Neural cell (in vitro differentiated cells): ENCODE measurements around the gene PIAS4. TPM values are rescaled to one million over a fixed set of nuclear protein-coding genes. Genes with fewer than 3 reads are reported as not detected.

Experiments
- H2AFZ ChIP-seq: fragments of 200-600, 300-800 bp; sonication (generic), shearing (Covaris generic); 2 replicates; pipeline ENCODE4 v1.6.0; 2014; ENCODE audit warnings: low read depth, mild to moderate bottlenecking, antibody characterized with exemption, low read length, moderate library complexity
- H3F3A ChIP-seq: fragments of 200-600 bp; shearing (Covaris generic); 2 replicates; pipeline ENCODE4 v1.6.1; 2016; ENCODE audit warnings: mild to moderate bottlenecking, moderate library complexity, mixed read lengths, antibody characterized with exemption, low read length; ENCODE audit not compliant: insufficient read depth, poor library complexity, severe bottlenecking
- H3K27ac ChIP-seq: fragments of 200-600, 300-800 bp; sonication (generic), shearing (Covaris generic); 2 replicates; pipeline ENCODE4 v1.5.1; 2014; ENCODE audit warnings: mild to moderate bottlenecking, low read length, moderate library complexity
- H3K27me3 ChIP-seq: fragments of 300-800, 200-600 bp; sonication (generic), shearing (Covaris generic); 2 replicates; pipeline ENCODE4 v1.6.0; 2014; ENCODE audit warnings: mild to moderate bottlenecking, low read depth, low read length, moderate library complexity; ENCODE audit not compliant: insufficient read depth
- H3K36me3 ChIP-seq: fragments of 300-800, 200-600 bp; sonication (generic), shearing (Covaris generic); 2 replicates; pipeline ENCODE4 v1.5.1; 2014; ENCODE audit warnings: mild to moderate bottlenecking, antibody characterized with exemption, low read length, moderate library complexity; ENCODE audit not compliant: insufficient read depth
- H3K4me2 ChIP-seq: fragments of 300-800, 200-600 bp; sonication (generic), shearing (Covaris generic); 2 replicates; pipeline ENCODE4 v1.6.0; 2014; ENCODE audit warnings: mild to moderate bottlenecking, low read length
- H3K4me3 ChIP-seq: fragments of 300-800, 200-600 bp; sonication (generic), shearing (Covaris generic); 2 replicates; pipeline ENCODE4 v1.5.1; 2014; ENCODE audit warnings: mild to moderate bottlenecking, low read length, moderate library complexity
- H3K79me2 ChIP-seq: fragments of 200-600 bp; shearing (Covaris generic); replicated peaks from 2 replicates; pipeline ENCODE4 v1.6.0; 2014; ENCODE audit warnings: mild to moderate bottlenecking, low read length, moderate library complexity; ENCODE audit not compliant: insufficient read depth
- H3K9ac ChIP-seq: fragments of 300-800, 200-600 bp; sonication (generic), shearing (Covaris generic); 2 replicates; pipeline ENCODE4 v1.6.1; 2016; ENCODE audit warnings: mild to moderate bottlenecking, low read length, mixed read lengths
- H3K9me2 ChIP-seq: fragments of 200-600 bp; shearing (Covaris generic); 2 replicates; pipeline ENCODE4 v1.6.1; 2016; ENCODE audit warnings: mild to moderate bottlenecking, low read length, mixed read lengths; ENCODE audit not compliant: insufficient read depth
- H3K9me3 ChIP-seq: fragments of 200-600, 300-800 bp; sonication (generic), shearing (Covaris generic); 2 replicates; pipeline ENCODE4 v1.6.1; 2016; ENCODE audit warnings: mild to moderate bottlenecking, mixed run types, low read length, moderate library complexity, mixed read lengths
- H4K20me1 ChIP-seq: fragments of 200-600 bp; shearing (Covaris generic); 2 replicates; pipeline ENCODE4 v1.6.1; 2016; ENCODE audit warnings: mild to moderate bottlenecking, mixed run types; ENCODE audit not compliant: insufficient read depth
- EZH2 ChIP-seq: fragments of 200-600, 300-800 bp; shearing (Covaris generic), sonication (generic); IDR thresholded peaks from 2 replicates; pipeline ENCODE4 v1.6.1; 2014; ENCODE audit warnings: antibody characterized with exemption, low read length, borderline replicate concordance, mild to moderate bottlenecking; ENCODE audit not compliant: insufficient read depth, poor library complexity, severe bottlenecking
- MXI1 ChIP-seq: fragments of 450-650 bp; conservative IDR thresholded peaks from 2 replicates; pipeline ENCODE4 v1.6.1; 2014; ENCODE audit warnings: antibody characterized with exemption, mild to moderate bottlenecking; ENCODE audit not compliant: poor library complexity, severe bottlenecking
- POLR2AphosphoS5 ChIP-seq: IDR thresholded peaks from 2 replicates; pipeline ENCODE4 v1.6.1; 2012
- RAD21 ChIP-seq: fragments of 450-650 bp; conservative IDR thresholded peaks from 2 replicates; pipeline ENCODE4 v1.6.1; 2014; ENCODE audit warnings: antibody characterized with exemption, mild to moderate bottlenecking, moderate library complexity
- REST ChIP-seq: IDR thresholded peaks from 2 replicates; pipeline ENCODE4 v1.6.1; 2012; ENCODE audit warnings: borderline replicate concordance
- SMC3 ChIP-seq: fragments of 450-650 bp; conservative IDR thresholded peaks from 2 replicates; pipeline ENCODE4 v1.6.1; 2014; ENCODE audit warnings: antibody characterized with exemption, mild to moderate bottlenecking, moderate library complexity; ENCODE audit not compliant: poor library complexity
- TAF1 ChIP-seq: IDR thresholded peaks from 2 replicates; pipeline ENCODE4 v1.6.1; 2012; ENCODE audit warnings: low read depth
- polyA plus RNA-seq: library from polyadenylated mRNA; depleted of rRNA; stranded (reverse); fragments of >200 nt; gene quantifications from 2 replicates; pipeline ENCODE4 v1.2.3, GENCODE V29; 2014

The PIAS4 gene
- polyA plus RNA-seq, 1 donor from 2014 or later = 22.3 TPM

GRCh38 chr19:4053423-4054324 lies 46.1 kb downstream of the PIAS4 start:
- no peak overlapping the region for H3K27ac ChIP-seq
- H3F3A ChIP-seq = no peaks in the 10 kb centered on the region

GRCh38 chr19:4054441-4055208 lies 47.1 kb downstream of the PIAS4 start:
- H3K4me2 ChIP-seq = no peak overlapping the region
- H2AFZ ChIP-seq = no peak overlapping the region
- no peak for TF ChIP-seq RAD21
- TF ChIP-seq REST = no peak
- no peak for TF ChIP-seq MXI1
- no peak for TF ChIP-seq EZH2
- TF ChIP-seq TAF1 = no peak
- no peaks in the 10 kb centered on the region for H3K9me3 ChIP-seq
- H3K79me2 ChIP-seq = no peaks in the 10 kb centered on the region
- H4K20me1 ChIP-seq = no peaks in the 10 kb centered on the region
- no peaks in the 10 kb centered on the region for H3F3A ChIP-seq
- H3K36me3 ChIP-seq = no peaks in the 10 kb centered on the region
- no peaks in the 10 kb centered on the region for H3K9me2 ChIP-seq
- no peak overlapping the region for H3K4me3 ChIP-seq
- H3K27me3 ChIP-seq = no peaks in the 10 kb centered on the region
- no peak overlapping the region for H3K27ac ChIP-seq
- H3K9ac ChIP-seq = no peak overlapping the region

More at GRCh38 chr19:4053423-4054324, 46.1 kb downstream of the PIAS4 start:
- no peaks in the 10 kb centered on the region for H3K9me3 ChIP-seq
- no peak for TF ChIP-seq POLR2AphosphoS5
- no peak for TF ChIP-seq SMC3
- no peak for TF ChIP-seq EZH2
- no peak for TF ChIP-seq MXI1
- no peak for TF ChIP-seq RAD21
- no peak for TF ChIP-seq REST
- H3K9me2 ChIP-seq = no peaks in the 10 kb centered on the region
- no peaks in the 10 kb centered on the region for H4K20me1 ChIP-seq
- H2AFZ ChIP-seq = no peak overlapping the region
- no peaks in the 10 kb centered on the region for H3K36me3 ChIP-seq
- H3K9ac ChIP-seq = no peak overlapping the region
- H3K4me3 ChIP-seq = no peak overlapping the region
- H3K4me2 ChIP-seq = no peak overlapping the region
- no peaks in the 10 kb centered on the region for H3K79me2 ChIP-seq
- no peaks in the 10 kb centered on the region for H3K27me3 ChIP-seq
